K562 (cell line): Measurements from ENCODE around the gene EFHC1. TPM values are rescaled to one million over a fixed set of nuclear protein-coding genes. Genes with fewer than 3 reads are reported as not detected.
A peak's percentile ranks its signal among the peaks of the same experiment; 100 is the strongest.

Experiments used
- ATAC-seq: fragments of 200-7000 bp; cut with Tn5 transposase; 3 replicates; pipeline ENCODE4 v1.9.1; 2020; ENCODE audit warnings: moderate library complexity
- BruUV-seq: library from RNA; stranded (reverse); fragments of 400-500 nt; replicated peaks from 2 replicates; lab custom pipeline; 2021; lab: Mats Ljungman, UMichigan
- CTCF ChIA-PET: fragments of 300-600 bp; formaldehyde crosslinking; extraction: SDS; loops from one replicate; lab custom pipeline; 2021; ENCODE audit warnings: low intra/inter-chr PET ratio; lab: Yijun Ruan, JAX
- POLR2A ChIA-PET: fragments of 300-600, 350-650 bp; sonication (Branson Sonifier 250); formaldehyde crosslinking; extraction: SDS; loops from one replicate; lab custom pipeline; 2021; ENCODE audit warnings: antibody characterized with exemption, inconsistent platforms; lab: Yijun Ruan, JAX
- DNase-seq, 4 experiments: peaks; one replicate each; pipeline versions ENCODE4 v3.0.0 to v3.0.0-alpha.2; 2011 to 2018; ENCODE audit warnings: low spot score in 3 of 4, mixed read lengths in 3 of 4; ENCODE audit errors: extremely low read depth in 1 of 4
- FAIRE-seq: peaks from 2 replicates; lab custom pipeline; 2011; peaks lifted over from hg19 to GRCh38; lab: Jason Lieb, UNC
- H2AFZ ChIP-seq: 2 replicates; pipeline ENCODE4 v1.6.0; 2011; ENCODE audit warnings: low read depth, low read length, control low read depth, inconsistent platforms
- H3K27ac ChIP-seq: fragments of 200-600 bp; 3 replicates; pipeline ENCODE4 v1.8.0; 2011; ENCODE audit warnings: low read depth, mild to moderate bottlenecking, control low read depth, inconsistent platforms, low read length, moderate library complexity, mixed read lengths; ENCODE audit errors: extremely low read depth
- H3K27me3 ChIP-seq, 2 experiments: fragments of 300-600 bp in 1 of 2; 2 replicates in 1 of 2; 3 replicates in 1 of 2; pipeline versions ENCODE4 v1.6.0 to v1.8.0; 2011; ENCODE audit warnings: inconsistent platforms in 2 of 2, low read length in 2 of 2, mild to moderate bottlenecking in 1 of 2, mixed read lengths in 1 of 2, moderate library complexity in 1 of 2; ENCODE audit not compliant: control insufficient read depth in 2 of 2, insufficient read depth in 2 of 2
- H3K36me3 ChIP-seq: fragments of 300-600 bp; 3 replicates; pipeline ENCODE4 v1.8.0; 2011; ENCODE audit warnings: mild to moderate bottlenecking, low read length, inconsistent platforms; ENCODE audit not compliant: control insufficient read depth, insufficient read depth
- H3K4me1 ChIP-seq, 2 experiments: fragments of 200-600 bp in 1 of 2; replicated peaks in 1 of 2; 2 replicates in 1 of 2; 3 replicates in 1 of 2; pipeline versions ENCODE4 v1.5.1 to v1.8.0; 2011; ENCODE audit warnings: inconsistent platforms in 2 of 2, low read length in 2 of 2, mild to moderate bottlenecking in 1 of 2, mixed read lengths in 1 of 2, moderate library complexity in 1 of 2; ENCODE audit not compliant: control insufficient read depth in 2 of 2, insufficient read depth in 2 of 2
- H3K4me2 ChIP-seq: 2 replicates; pipeline ENCODE4 v1.6.1; 2011; ENCODE audit warnings: low read length, control low read depth, inconsistent platforms, mixed read lengths; ENCODE audit not compliant: insufficient read depth
- H3K4me3 ChIP-seq: fragments of 200-600 bp; sonication (generic), shearing (Covaris generic); 2 replicates; pipeline ENCODE4 v1.5.1; 2016; ENCODE audit warnings: control low read depth, inconsistent platforms
- H3K79me2 ChIP-seq: fragments of 200-600 bp; 3 replicates; pipeline ENCODE4 v1.8.0; 2011; ENCODE audit warnings: low read length, inconsistent platforms; ENCODE audit not compliant: control insufficient read depth, insufficient read depth
- H3K9ac ChIP-seq, 2 experiments: 2 replicates each; pipeline versions ENCODE4 v1.6.0 to v1.6.1; 2011; ENCODE audit warnings: low read depth in 2 of 2, low read length in 2 of 2, control low read depth in 1 of 2, inconsistent platforms in 1 of 2, mild to moderate bottlenecking in 1 of 2, mixed read lengths in 1 of 2; ENCODE audit not compliant: insufficient read depth in 1 of 2
- H3K9me1 ChIP-seq: one replicate; pipeline ENCODE4 v1.6.0; 2011; ENCODE audit warnings: inconsistent platforms, mild to moderate bottlenecking, low read length, moderate library complexity; ENCODE audit not compliant: control insufficient read depth, insufficient read depth
- H3K9me3 ChIP-seq: replicated peaks from 2 replicates; pipeline ENCODE4 v1.5.1; 2011; ENCODE audit warnings: low read depth, low read length, inconsistent platforms; ENCODE audit not compliant: control insufficient read depth, insufficient read depth
- H4K20me1 ChIP-seq: replicated peaks from 2 replicates; pipeline ENCODE4 v1.6.1; 2011; ENCODE audit warnings: low read length, inconsistent platforms, mixed read lengths; ENCODE audit not compliant: control insufficient read depth, insufficient read depth
- CHAMP1 ChIP-seq: fragments of 450-650 bp; IDR thresholded peaks from 2 replicates; pipeline ENCODE4 v1.6.1; 2016; ENCODE audit warnings: mild to moderate bottlenecking
- DPF2 ChIP-seq: fragments of 450-650 bp; IDR thresholded peaks from 2 replicates; pipeline ENCODE4 v1.6.1; 2016
- ZBTB40 ChIP-seq, 2 experiments: fragments of 450-650 bp in 1 of 2; sonication (generic) in 1 of 2; formaldehyde crosslinking in 1 of 2; IDR thresholded peaks; 2 replicates each; pipeline versions ENCODE4 v1.7.1 to v1.9.0; 2016 to 2022; ENCODE audit warnings: inconsistent platforms in 1 of 2, mild to moderate bottlenecking in 1 of 2, missing genetic modification reagents in 1 of 2
- ZBTB8A ChIP-seq: fragments of 450-650 bp; IDR thresholded peaks from 2 replicates; pipeline ENCODE4 v1.6.1; 2018; ENCODE audit warnings: mild to moderate bottlenecking, moderate library complexity; ENCODE audit not compliant: partially characterized antibody
- ZNF384 ChIP-seq: IDR thresholded peaks from 2 replicates; pipeline ENCODE4 v1.6.1; 2012; ENCODE audit warnings: low read depth, low read length, improper control_type of control experiment
- ZNF764 ChIP-seq: fragments of 250-450 bp; sonication (Bioruptor Pico); IDR thresholded peaks from 2 replicates; pipeline ENCODE4 v1.4.0; 2020; ENCODE audit warnings: low read depth, mild to moderate bottlenecking, moderate library complexity
- WGBS: fragments of 100-300 bp; shearing (Covaris generic); methylation state at CpG from one replicate; pipeline ENCODE4 v1.1.6; 2016; ENCODE audit warnings: low coverage, mixed read lengths; ENCODE audit not compliant: insufficient coverage; ENCODE audit errors: missing lambda C conversion rate; 5-methylcytosine and 5-hydroxymethylcytosine counted together
- in situ Hi-C: fragments of 300-500 bp; cut with MboI; formaldehyde crosslinking; loops from 4 replicates; pipeline ENCODE4 v1.15.0; 2018; ENCODE audit warnings: inconsistent platforms, mixed read lengths
- intact Hi-C: fragments of 100-400 bp; cut with micrococcal nuclease; formaldehyde crosslinking; loops from 2 replicates; pipeline ENCODE4 v1.14.2; 2022
- polyA plus RNA-seq, 8 experiments: library from polyadenylated mRNA; depleted of rRNA in 4 of 8; stranded (reverse) in 5 of 8; unstranded in 3 of 8; fragments of >200 nt; fragmentation: Nextera tagmentation in 2 of 8; fragmentation: Illumina TruSeq in 1 of 8; extraction: Ambion mirVana in 2 of 8; extraction: Trizol in 1 of 8; gene quantifications; 2 replicates each; pipeline versions ENCODE4 v1.2.1 to v1.2.3, GENCODE V29; 2011 to 2014; ENCODE audit warnings: inconsistent platforms in 1 of 8, missing spikeins in 1 of 8
- total RNA-seq, 7 experiments: library from RNA; depleted of rRNA in 6 of 7; stranded (reverse); fragments of >200 nt in 6 of 7; fragmentation: Illumina TruSeq in 2 of 7; extraction: Trizol in 2 of 7; gene quantifications; 2 replicates each; pipeline versions ENCODE4 v1.2.1 to v1.2.3, GENCODE V29; 2011 to 2021; ENCODE audit warnings: low replicate concordance in 1 of 7

The EFHC1 gene
- total and polyA plus RNA-seq, 9 of the 15 experiments (the other 6 are each of a cell fraction or from before 2014, with no cell fraction given) = 9.5 to 31.0 (median 14.9) TPM

GRCh38 chr6:52392944-52393343 is 27.2 kb upstream of the EFHC1 start (continued):
- no peak for TF ChIP-seq CHAMP1
- TF ChIP-seq ZNF764 = no peak
- TF ChIP-seq ZNF384 = no peak
- peak; percentile 67 for TF ChIP-seq DPF2

- WGBS = no CpG with 5 or more reads among the region's 1 CpG
- no peak for DNase-seq
- Histone ChIP-seq H3K4me3 (no peak overlapping the region), H3K9me3 (no peaks in the 10 kb centered on the region), H3K79me2 (no peaks in the 10 kb centered on the region), H3K36me3 (no peaks in the 10 kb centered on the region), H4K20me1 (no peaks in the 10 kb centered on the region), H3K27ac (no peak overlapping the region), H3K4me1 (peaks cover 11 to 35% of the 10 kb centered on the region in 2 experiments; a peak in 4 of 5 replicates), H3K27me3 (no peaks in the 10 kb centered on the region), H3K9me1 (no peaks in the 10 kb centered on the region), H3K9ac (no peak overlapping the region), H3K4me2 (no peak overlapping the region), H2AFZ (no peak overlapping the region)
- POLR2A ChIA-PET = interaction anchor here (0.8 kb wide), 1 partner anchor 329 kb away, joined by 3 read pairs; no protein-coding TSS in a partner anchor
- FAIRE-seq = no peak
- in situ Hi-C loops = loop anchor here (5.0 kb wide), 1 partner anchor 101 kb away; no protein-coding TSS in a partner anchor
- intact Hi-C loops = no loop called here
- CTCF ChIA-PET = no interaction called here
- no peak for ATAC-seq
- BruUV-seq = no TSS peak
- TF ChIP-seq ZBTB8A (no peak), ZBTB40 (IDR thresholded peaks at IDR 0.05) (peak; percentile 59), ZBTB40 (CRISPR knock-in tag; IDR thresholded peaks at IDR 0.05) (no peak), CHAMP1 (no peak)
Measured at GRCh38 chr6:52393780-52394179, 26.4 kb upstream of the EFHC1 start.
